H9 (cell line): ENCODE measurements around the gene FNDC7. TPM values are rescaled to one million over a fixed set of nuclear protein-coding genes. Genes with fewer than 3 reads are reported as not detected.

ENCODE experiments used
- DNase-seq: peaks from one replicate; pipeline ENCODE4 v3.0.0-alpha.2; 2017
- H2AFZ ChIP-seq: one replicate; pipeline ENCODE4 v1.6.1; 2013; ENCODE audit warnings: mild to moderate bottlenecking, low read length, control low read depth, moderate library complexity
- H2AK5ac ChIP-seq: 2 replicates; pipeline ENCODE4 v1.6.1; 2013; ENCODE audit warnings: low read length, control low read depth, mixed read lengths; ENCODE audit not compliant: insufficient read length
- H2BK120ac ChIP-seq: one replicate; pipeline ENCODE4 v1.6.1; 2013; ENCODE audit warnings: low read depth, mild to moderate bottlenecking, low read length, control low read depth, inconsistent platforms; ENCODE audit not compliant: poor library complexity, severe bottlenecking
- H2BK12ac ChIP-seq: 2 replicates; pipeline ENCODE4 v1.6.1; 2013; ENCODE audit warnings: low read length, control low read depth, mixed read lengths, low read depth; ENCODE audit not compliant: insufficient read length
- H2BK15ac ChIP-seq: 2 replicates; pipeline ENCODE4 v1.6.1; 2013; ENCODE audit warnings: low read depth, low read length, control low read depth
- H2BK20ac ChIP-seq: one replicate; pipeline ENCODE4 v1.6.1; 2013; ENCODE audit warnings: low read depth, mild to moderate bottlenecking, low read length, control low read depth, inconsistent platforms; ENCODE audit not compliant: poor library complexity, severe bottlenecking
- H2BK5ac ChIP-seq: 2 replicates; pipeline ENCODE4 v1.6.1; 2013; ENCODE audit warnings: low read length, control low read depth, mixed read lengths; ENCODE audit not compliant: insufficient read length
- H3K14ac ChIP-seq: 2 replicates; pipeline ENCODE4 v1.6.1; 2013; ENCODE audit warnings: low read length, control low read depth; ENCODE audit not compliant: insufficient read depth
- H3K18ac ChIP-seq: 2 replicates; pipeline ENCODE4 v1.6.1; 2013; ENCODE audit warnings: low read depth, mild to moderate bottlenecking, mixed read lengths, low read length, control low read depth; ENCODE audit not compliant: insufficient read length
- H3K23ac ChIP-seq: 2 replicates; pipeline ENCODE4 v1.6.1; 2013; ENCODE audit warnings: low read length, control low read depth, mixed read lengths, low read depth; ENCODE audit not compliant: insufficient read length
- H3K23me2 ChIP-seq: 2 replicates; pipeline ENCODE4 v1.6.1; 2013; ENCODE audit warnings: low read depth, mild to moderate bottlenecking, mixed read lengths, low read length, control low read depth; ENCODE audit not compliant: insufficient read length, poor library complexity, severe bottlenecking
- H3K27ac ChIP-seq: 2 replicates; pipeline ENCODE4 v1.5.1; 2013; ENCODE audit warnings: low read length, control low read depth, mixed read lengths, low read depth; ENCODE audit not compliant: insufficient read length
- H3K27me3 ChIP-seq: 2 replicates; pipeline ENCODE4 v1.6.1; 2013; ENCODE audit warnings: low read length, control low read depth, inconsistent platforms; ENCODE audit not compliant: insufficient read depth
- H3K4ac ChIP-seq: 2 replicates; pipeline ENCODE4 v1.6.1; 2013; ENCODE audit warnings: low read depth, mild to moderate bottlenecking, control low read depth, inconsistent platforms, low read length, moderate library complexity
- H3K4me1 ChIP-seq: 2 replicates; pipeline ENCODE4 v1.6.1; 2013; ENCODE audit warnings: low read length, control low read depth, inconsistent platforms; ENCODE audit not compliant: insufficient read depth
- H3K4me2 ChIP-seq: 2 replicates; pipeline ENCODE4 v1.6.1; 2013; ENCODE audit warnings: low read length, control low read depth, mixed read lengths; ENCODE audit not compliant: insufficient read length, insufficient read depth
- H3K56ac ChIP-seq: 2 replicates; pipeline ENCODE4 v1.6.1; 2013; ENCODE audit warnings: low read depth, mild to moderate bottlenecking, mixed read lengths, low read length, control low read depth; ENCODE audit not compliant: insufficient read length
- H3K79me1 ChIP-seq: 2 replicates; pipeline ENCODE4 v1.6.1; 2013; ENCODE audit warnings: low read depth, mild to moderate bottlenecking, moderate library complexity, low read length, control low read depth, inconsistent platforms; ENCODE audit not compliant: insufficient read depth, poor library complexity, severe bottlenecking
- H3K79me2 ChIP-seq: 2 replicates; pipeline ENCODE4 v1.6.1; 2013; ENCODE audit warnings: low read length, control low read depth, inconsistent platforms; ENCODE audit not compliant: insufficient read depth
- H3K9ac ChIP-seq: 2 replicates; pipeline ENCODE4 v1.6.1; 2013; ENCODE audit warnings: low read length, control low read depth, mixed read lengths; ENCODE audit not compliant: insufficient read length; ENCODE audit errors: extremely low read depth
- H3K9me3 ChIP-seq: one replicate; pipeline ENCODE4 v1.6.1; 2013; ENCODE audit warnings: low read depth, low read length, inconsistent platforms; ENCODE audit not compliant: control insufficient read depth
- H3T11ph ChIP-seq: one replicate; pipeline ENCODE4 v1.6.1; 2013; ENCODE audit warnings: mild to moderate bottlenecking, low read length, control low read depth, inconsistent platforms
- H4K20me1 ChIP-seq: one replicate; pipeline ENCODE4 v1.6.1; 2013; ENCODE audit not compliant: control insufficient read depth, insufficient read length, insufficient read depth
- H4K5ac ChIP-seq: 2 replicates; pipeline ENCODE4 v1.6.1; 2013; ENCODE audit warnings: low read depth, mild to moderate bottlenecking, mixed read lengths, low read length, control low read depth; ENCODE audit not compliant: insufficient read length
- H4K8ac ChIP-seq: replicated peaks from 2 replicates; pipeline ENCODE4 v1.6.1; 2013; ENCODE audit warnings: low read length, control low read depth, mixed read lengths, low read depth; ENCODE audit not compliant: insufficient read length
- H4K91ac ChIP-seq: 2 replicates; pipeline ENCODE4 v1.6.1; 2013; ENCODE audit warnings: low read depth, mild to moderate bottlenecking, moderate library complexity, mixed read lengths, low read length, control low read depth; ENCODE audit not compliant: insufficient read length
- H3K27ac Mint-ChIP-seq, 3 experiments: 2 replicates in 2 of 3; 3 replicates in 1 of 3; pipeline ENCODE4 v1.8.0; 2020 to 2021; ENCODE audit warnings: mixed read lengths in 3 of 3, mild to moderate bottlenecking in 1 of 3, moderate library complexity in 1 of 3
- H3K27me3 Mint-ChIP-seq: 2 replicates; pipeline ENCODE4 v1.8.0; 2021; ENCODE audit warnings: low read depth, mild to moderate bottlenecking, moderate library complexity, mixed read lengths
- H3K36me3 Mint-ChIP-seq, 3 experiments: 2 replicates in 2 of 3; 3 replicates in 1 of 3; pipeline ENCODE4 v1.8.0; 2020 to 2021; ENCODE audit warnings: low read depth in 3 of 3, mixed read lengths in 3 of 3; ENCODE audit not compliant: insufficient read depth in 1 of 3
- H3K4me1 Mint-ChIP-seq, 2 experiments: 2 replicates each; pipeline ENCODE4 v1.8.0; 2020; ENCODE audit warnings: mixed read lengths in 2 of 2
- H3K4me3 Mint-ChIP-seq, 2 experiments: 2 replicates in 1 of 2; 3 replicates in 1 of 2; pipeline ENCODE4 v1.8.0; 2020 to 2021; ENCODE audit warnings: mild to moderate bottlenecking in 2 of 2, mixed read lengths in 2 of 2, moderate library complexity in 1 of 2
- H3K9me3 Mint-ChIP-seq, 2 experiments: 2 replicates in 1 of 2; 3 replicates in 1 of 2; pipeline ENCODE4 v1.8.0; 2020; ENCODE audit warnings: mild to moderate bottlenecking in 2 of 2, mixed read lengths in 2 of 2, moderate library complexity in 1 of 2
- CTCF ChIP-seq: fragments of 200-600 bp; sonication (generic); conservative IDR thresholded peaks from 3 replicates; pipeline ENCODE4 v1.8.0; 2021; ENCODE audit warnings: antibody characterized with exemption, mild to moderate bottlenecking
- WGBS: extraction: QIAGEN DNeasy Blood & Tissue Kit; methylation state at CpG from one replicate; pipeline ENCODE4 v1.1.7; 2013; ENCODE audit warnings: missing lambda C conversion rate, low lambda C conversion rate, mixed read lengths; ENCODE audit not compliant: insufficient read length; ENCODE audit errors: extremely low coverage; 5-methylcytosine and 5-hydroxymethylcytosine counted together
- total RNA-seq: library from RNA; stranded (reverse); gene quantifications from 2 replicates; pipeline ENCODE4 v1.2.1, GENCODE V29; 2021

FNDC7 gene
- total RNA-seq, 1 experiment from 2014 or later, result 0.13 TPM

GRCh38 chr1:108732398-108732797 lies 19.7 kb downstream of the FNDC7 start:
- no peaks in the 10 kb centered on the region for H3K9me3 Mint-ChIP-seq
- Histone ChIP-seq H3K9ac (no peak overlapping the region), H3K4me2 (no peak overlapping the region), H4K20me1 (no peaks in the 10 kb centered on the region), H3K4me1 (no peaks in the 10 kb centered on the region), H4K91ac (no peak overlapping the region), H3K23me2 (no peaks in the 10 kb centered on the region), H2BK15ac (no peak overlapping the region), H2BK5ac (no peak overlapping the region), H4K5ac (no peak overlapping the region), H4K8ac (no peak overlapping the region), H2AK5ac (no peak overlapping the region), H3K79me1 (no peaks in the 10 kb centered on the region), H3K18ac (no peak overlapping the region), H3K9me3 (no peaks in the 10 kb centered on the region), H3K14ac (no peak overlapping the region), H3K27me3 (no peaks in the 10 kb centered on the region), H3K79me2 (no peaks in the 10 kb centered on the region), H2BK12ac (no peak overlapping the region), H3K27ac (no peak overlapping the region), H3T11ph (no peak overlapping the region), H2BK120ac (no peak overlapping the region), H3K56ac (no peak overlapping the region), H2AFZ (no peak overlapping the region), H2BK20ac (no peak overlapping the region), H3K23ac (no peak overlapping the region), H3K4ac (no peak overlapping the region)
- no peak for DNase-seq
- no peaks in the 10 kb centered on the region for H3K4me1 Mint-ChIP-seq
- no peak for TF ChIP-seq CTCF
- H3K27me3 Mint-ChIP-seq, result peaks cover 5% of the 10 kb centered on the region
- no peaks in the 10 kb centered on the region for H3K36me3 Mint-ChIP-seq
- no peak overlapping the region; a peak in 1 of 7 replicates for H3K27ac Mint-ChIP-seq
- WGBS, result no CpG with 5 or more reads among the region's 1 CpG
- H3K4me3 Mint-ChIP-seq, result no peak overlapping the region
